Left renal pelvis (tissue), 4 donors: ENCODE results near the gene DUSP10. TPM values are rescaled to one million over a fixed set of nuclear protein-coding genes. Genes with fewer than 3 reads are reported as not detected.

Experiments used
- DNase-seq, 4 donors: peaks; one replicate each; pipeline ENCODE4 v3.0.0-alpha.2; 2013; ENCODE audit warnings: low read depth in 4 of 4, low spot score in 3 of 4
- polyA plus RNA-seq, 4 donors: library from polyadenylated mRNA; unstranded; fragments of 120-200 nt; gene quantifications; one replicate each; pipeline ENCODE4 v1.2.1, GENCODE V29; 2013; ENCODE audit not compliant: insufficient read length in 4 of 4

The DUSP10 gene
- polyA plus RNA-seq, 4 donors, result 2.6 to 6.3 (median 3.2) TPM

DNA sequence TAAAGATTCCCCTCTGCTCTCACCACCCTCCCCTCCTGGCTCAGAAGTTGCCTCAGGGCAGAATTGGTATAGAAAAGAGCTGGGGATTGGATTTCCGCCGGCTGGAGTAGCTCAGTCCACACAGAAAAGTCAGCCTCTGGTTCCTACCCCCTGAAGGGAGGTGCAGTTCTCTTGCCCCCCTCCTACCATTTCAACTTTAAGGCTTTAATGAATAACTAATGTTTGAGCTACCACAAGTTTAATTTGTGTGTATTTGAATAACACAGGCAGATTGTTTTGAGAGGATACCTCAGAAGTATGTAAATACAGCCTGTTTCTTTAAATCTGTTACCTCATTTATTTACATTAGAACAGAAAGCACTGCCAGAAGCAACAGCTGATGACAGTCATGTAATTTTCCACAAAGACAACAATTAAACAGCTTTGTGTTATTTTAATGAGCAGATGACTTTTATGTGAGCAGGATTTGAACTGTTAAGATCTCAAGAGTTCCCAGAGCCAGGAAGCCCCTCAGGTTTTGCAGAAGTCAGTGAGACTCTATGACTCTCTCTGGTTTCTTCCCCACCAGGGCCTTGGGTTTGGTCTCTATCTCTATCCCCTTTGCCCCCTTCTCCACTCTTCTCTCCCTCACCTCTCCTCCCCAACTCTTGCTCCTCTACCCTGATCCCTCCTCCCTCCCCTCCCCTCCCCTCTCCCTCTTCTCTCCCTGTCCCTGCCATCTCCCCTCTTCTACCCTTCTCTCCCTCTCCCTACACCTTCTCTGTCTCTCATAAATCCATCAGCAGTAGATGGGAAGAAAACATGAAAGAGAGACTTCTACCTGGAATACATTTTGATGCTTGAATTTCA, 26.3 kb downstream of the DUSP10 start:
- peak in 3 of 4 donors; percentile 33 to 56 (median 50) for DNase-seq

DNA sequence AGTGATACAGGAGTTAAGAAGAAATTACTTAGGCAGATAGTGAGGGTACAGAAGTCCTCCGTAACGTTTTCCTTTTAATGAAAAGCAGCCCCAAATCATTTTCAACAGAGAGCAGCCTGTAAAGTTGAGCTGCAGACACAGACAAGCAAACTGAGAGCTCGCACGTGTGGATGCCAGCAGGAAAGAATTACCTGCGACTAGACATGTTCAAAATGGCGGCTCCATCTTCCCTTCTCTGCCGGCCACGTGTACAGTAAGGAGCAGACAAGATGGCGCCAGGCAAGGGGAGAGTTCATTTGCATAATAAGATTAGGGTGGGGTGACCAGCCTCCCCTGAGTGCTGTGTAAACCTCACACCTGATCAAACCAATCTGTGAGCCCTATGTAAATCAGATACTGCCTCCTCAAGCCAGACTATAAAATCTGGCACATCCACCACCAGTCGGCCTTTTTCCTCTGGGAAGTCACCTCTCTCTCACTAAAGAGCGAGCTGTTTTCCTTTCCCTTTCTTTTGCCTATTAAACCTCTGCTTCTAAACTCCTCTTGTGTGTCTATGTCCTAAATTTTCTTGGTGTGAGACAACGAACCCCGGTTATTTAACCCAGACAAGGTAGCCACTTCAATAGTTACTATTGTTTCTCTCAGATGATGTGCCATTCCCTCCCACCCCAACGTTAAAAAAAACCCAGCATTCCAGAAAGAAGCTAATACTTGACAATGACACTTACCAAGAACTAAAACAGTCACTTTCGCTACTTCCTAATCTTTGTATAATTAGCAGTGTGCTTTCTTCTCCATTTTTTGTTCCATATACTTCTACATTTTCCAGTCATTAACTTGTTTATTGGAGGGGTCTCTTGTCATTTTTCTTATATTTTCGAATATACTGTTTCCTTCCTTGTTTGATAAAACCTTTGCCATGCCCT, 27.4 kb downstream of the DUSP10 start:
- no peak for DNase-seq

DNA sequence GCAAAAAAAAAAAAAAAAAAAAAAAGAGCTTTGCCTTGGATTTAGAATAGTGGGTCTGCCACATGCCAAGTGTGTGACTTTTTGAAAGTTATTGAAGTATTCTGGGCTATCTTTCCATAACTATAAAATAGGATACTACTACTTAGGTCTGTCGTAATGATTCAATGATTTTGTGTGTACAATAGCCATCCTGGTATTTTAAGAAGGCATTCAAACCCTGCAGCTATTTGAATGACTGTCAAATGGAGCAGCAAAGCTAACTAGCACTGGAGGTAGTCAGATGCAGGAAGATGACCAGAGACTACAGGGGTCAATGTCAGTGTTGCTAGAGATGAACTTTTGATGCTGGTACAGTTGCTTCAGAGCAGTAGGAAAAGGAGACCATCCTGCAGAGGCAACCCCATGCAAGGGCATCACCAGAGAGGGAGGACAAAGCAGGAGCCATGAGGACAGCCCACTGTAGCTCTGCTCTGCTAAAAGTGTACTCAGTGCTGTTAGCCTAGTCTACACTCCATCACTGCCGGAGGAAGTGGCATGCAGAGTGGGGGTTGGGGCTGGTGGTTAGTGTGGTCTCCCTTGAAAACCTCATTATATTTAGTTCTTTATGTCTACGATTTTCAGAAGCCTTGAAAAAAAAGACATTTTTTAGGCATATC, 29.0 kb downstream of the DUSP10 start:
- DNase-seq, result no peak

GRCh38 chr1:221712198-221712684, 29.6 kb downstream of the DUSP10 start:
- no peak for DNase-seq

GRCh38 chr1:221711656-221712055, 30.2 kb downstream of the DUSP10 start:
- DNase-seq, result no peak

DNA sequence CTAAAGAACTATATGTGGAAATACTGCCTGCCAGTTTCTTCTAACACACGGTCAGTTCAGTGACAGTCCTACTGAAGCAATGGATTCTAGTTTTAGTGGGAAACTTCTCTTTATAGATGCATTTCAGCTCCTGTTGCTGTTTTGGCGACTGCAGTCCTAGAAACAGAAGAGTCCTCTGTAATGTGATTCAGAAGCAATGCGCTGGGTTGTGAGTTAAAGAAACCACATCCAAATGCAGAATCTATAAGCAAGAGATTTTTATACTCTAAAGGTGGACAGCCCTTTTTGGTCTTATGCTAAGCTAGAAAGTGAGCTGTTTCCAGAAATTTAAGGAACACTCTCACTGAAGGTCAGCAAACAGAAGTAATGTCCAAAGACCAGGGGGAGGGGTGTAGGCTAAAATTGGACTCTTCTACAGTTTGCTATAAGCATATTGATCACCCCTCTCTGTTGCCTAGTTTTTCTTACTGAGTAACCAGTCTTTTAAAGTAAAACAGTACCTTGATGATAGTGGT, 30.8 kb downstream of the DUSP10 start:
- no peak for DNase-seq

GRCh38 chr1:221709854-221710253, 32.0 kb downstream of the DUSP10 start:
- no peak for DNase-seq

GRCh38 chr1:221708987-221709386, 32.9 kb downstream of the DUSP10 start:
- no peak for DNase-seq

GRCh38 chr1:221708076-221708571, 33.8 kb downstream of the DUSP10 start:
- no peak for DNase-seq

GRCh38 chr1:221706876-221707582, 34.9 kb downstream of the DUSP10 start:
- no peak for DNase-seq

DNA sequence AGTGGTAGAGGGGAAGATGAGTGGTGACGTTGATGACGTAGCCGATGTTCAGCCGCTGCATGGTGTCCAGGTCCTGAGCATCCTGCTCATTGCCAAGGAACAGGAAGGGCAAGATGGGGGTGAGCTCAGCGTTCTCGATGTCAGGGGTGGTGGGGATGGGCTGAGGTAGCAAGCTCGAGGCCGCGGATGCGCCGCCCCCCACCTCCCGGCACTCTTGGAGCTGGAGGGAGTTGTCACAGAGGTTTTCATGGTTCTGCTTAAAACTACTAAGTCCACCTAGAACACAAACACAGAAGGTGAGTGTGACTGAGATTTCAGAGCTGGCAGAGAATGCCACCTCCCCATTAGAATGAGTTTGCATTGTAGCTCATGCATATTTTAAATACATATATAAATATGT, 35.7 kb downstream of the DUSP10 start:
- no peak for DNase-seq

- DNase-seq, result no peak
Measured at GRCh38 chr1:221704306-221704705, 37.6 kb downstream of the DUSP10 start.

- no peak for DNase-seq
Measured at GRCh38 chr1:221701570-221702186, 40.2 kb downstream of the DUSP10 start.

DNA sequence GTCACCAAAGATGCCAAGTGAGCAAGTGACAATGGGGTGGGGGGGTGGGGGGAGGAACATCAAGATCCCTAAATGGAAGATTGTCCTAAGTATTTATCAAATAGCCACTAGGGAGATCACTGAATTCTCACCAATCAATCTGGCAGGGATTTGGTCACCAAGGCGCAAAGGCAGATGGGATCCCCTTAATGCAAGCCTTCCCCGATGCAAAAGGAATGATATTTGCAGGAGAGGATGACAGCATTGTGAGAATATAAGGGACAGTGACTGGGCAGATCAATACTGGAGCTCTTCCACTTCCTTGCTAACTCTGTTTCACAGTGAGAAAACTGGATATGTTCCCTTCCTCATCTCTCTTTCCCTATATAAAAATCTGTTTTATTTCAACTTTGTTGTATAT, 40.9 kb downstream of the DUSP10 start:
- DNase-seq, result no peak

DNA sequence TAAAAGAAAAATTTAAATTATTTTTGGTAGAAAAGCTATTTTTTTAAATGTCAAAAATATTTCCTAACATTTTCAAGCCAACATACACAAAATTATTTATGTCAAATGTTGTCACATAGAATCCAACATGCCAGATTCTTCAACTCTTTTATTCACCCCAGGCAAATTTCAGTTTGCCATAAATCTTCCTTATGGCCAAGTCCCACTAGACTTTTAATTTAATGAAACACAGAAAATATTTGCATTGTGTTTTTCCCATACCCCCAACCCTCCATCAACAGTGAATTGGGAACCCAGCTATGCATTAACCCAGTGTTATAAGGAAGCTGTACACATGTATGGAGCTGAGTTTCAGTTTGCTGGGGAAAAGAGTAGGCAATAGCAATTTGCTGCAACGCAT, 41.4 kb downstream of the DUSP10 start:
- DNase-seq, result no peak

DNA sequence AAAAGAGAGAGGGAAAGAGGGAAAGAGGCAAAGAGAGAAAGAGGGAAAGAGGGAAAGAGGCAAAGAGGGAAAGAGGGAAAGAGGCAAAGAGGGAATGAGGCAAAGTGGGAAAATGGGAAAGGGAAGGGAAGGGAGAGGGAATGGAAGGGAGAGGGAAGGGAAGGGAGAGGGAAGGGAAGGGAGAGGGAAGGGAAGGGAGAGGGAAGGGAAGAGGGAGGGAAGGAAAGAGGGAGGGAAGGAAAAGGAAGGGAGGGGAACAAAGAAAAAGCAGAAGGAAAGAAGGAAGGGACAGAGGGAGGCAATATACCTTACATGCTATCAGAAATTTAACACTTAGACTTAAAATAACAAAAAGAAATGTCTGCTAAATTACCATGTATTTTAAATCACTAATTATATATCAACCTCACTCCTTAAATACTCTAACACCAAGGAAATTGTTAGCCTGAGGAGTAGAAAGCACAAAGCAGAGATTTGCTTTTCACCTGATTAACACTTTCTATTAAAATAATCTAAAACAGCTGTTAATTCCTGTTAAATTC, 41.8 kb downstream of the DUSP10 start:
- no peak for DNase-seq

- DNase-seq, result no peak
Measured at GRCh38 chr1:221699577-221699976, 42.3 kb downstream of the DUSP10 start.

- DNase-seq, result no peak
Measured at GRCh38 chr1:221698579-221699349, 43.1 kb downstream of the DUSP10 start.
